GM23338 (cell line): ENCODE measurements around the gene C17orf50.

Experiments used
- CTCF ChIP-seq, 2 experiments: fragments of 200-600 bp in 1 of 2; sonication (generic) in 1 of 2; conservative IDR thresholded peaks; 2 replicates each; pipeline versions ENCODE4 v1.5.1 to v1.6.1; 2016 to 2017; ENCODE audit warnings: antibody characterized with exemption in 2 of 2, low read depth in 2 of 2, mild to moderate bottlenecking in 2 of 2, moderate library complexity in 1 of 2
- EZH2 ChIP-seq: fragments of 200-600 bp; sonication (generic); IDR thresholded peaks from one replicate; pipeline ENCODE4 v1.8.0; 2017; ENCODE audit warnings: antibody characterized with exemption, mild to moderate bottlenecking, low read depth; ENCODE audit not compliant: unreplicated experiment

- no peak for TF ChIP-seq CTCF (conservative IDR thresholded peaks at IDR 0.05; ENCODE audit: low read depth in 2 of 2)
- TF ChIP-seq EZH2: no peak
These were observed 8.1 kb downstream of the C17orf50 start for GRCh38 chr17:35768797-35769196.
